PC-3 (cell line): Measurements from ENCODE around the gene FTO.

Experiments
- EZH2phosphoT487 ChIP-seq: fragments of 300-600 bp; sonication (generic); IDR thresholded peaks from 2 replicates; pipeline ENCODE4 v1.6.1; 2018; ENCODE audit warnings: mild to moderate bottlenecking, antibody characterized with exemption, low read length, borderline replicate concordance
- TF ChIP-seq, protein P1 (sequence below): fragments of 300-600 bp; sonication (generic); conservative IDR thresholded peaks from 2 replicates; pipeline ENCODE4 v1.5.1; 2017; ENCODE audit warnings: antibody characterized with exemption, low read depth, mild to moderate bottlenecking, low read length

DNA sequence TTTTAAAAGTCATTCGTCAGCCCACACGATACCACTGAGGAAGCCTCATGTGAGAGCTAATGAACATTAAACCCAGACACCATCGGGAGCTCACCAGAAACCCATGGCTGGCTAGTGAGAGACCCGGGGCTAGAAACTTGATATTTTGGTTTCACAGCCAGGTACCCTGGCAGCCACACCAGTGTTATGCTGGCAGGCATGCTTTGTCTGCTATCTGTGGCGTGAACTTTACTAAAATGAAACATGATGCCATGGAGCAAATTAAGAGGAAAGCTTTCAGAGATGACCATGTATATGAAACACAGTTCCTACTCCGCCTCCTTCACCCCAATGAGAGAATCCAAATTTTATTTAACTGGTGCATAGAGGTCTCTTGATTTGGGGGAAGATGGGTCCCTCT is 291.4 kb downstream of the FTO start:
- TF ChIP-seq, protein P1, sequence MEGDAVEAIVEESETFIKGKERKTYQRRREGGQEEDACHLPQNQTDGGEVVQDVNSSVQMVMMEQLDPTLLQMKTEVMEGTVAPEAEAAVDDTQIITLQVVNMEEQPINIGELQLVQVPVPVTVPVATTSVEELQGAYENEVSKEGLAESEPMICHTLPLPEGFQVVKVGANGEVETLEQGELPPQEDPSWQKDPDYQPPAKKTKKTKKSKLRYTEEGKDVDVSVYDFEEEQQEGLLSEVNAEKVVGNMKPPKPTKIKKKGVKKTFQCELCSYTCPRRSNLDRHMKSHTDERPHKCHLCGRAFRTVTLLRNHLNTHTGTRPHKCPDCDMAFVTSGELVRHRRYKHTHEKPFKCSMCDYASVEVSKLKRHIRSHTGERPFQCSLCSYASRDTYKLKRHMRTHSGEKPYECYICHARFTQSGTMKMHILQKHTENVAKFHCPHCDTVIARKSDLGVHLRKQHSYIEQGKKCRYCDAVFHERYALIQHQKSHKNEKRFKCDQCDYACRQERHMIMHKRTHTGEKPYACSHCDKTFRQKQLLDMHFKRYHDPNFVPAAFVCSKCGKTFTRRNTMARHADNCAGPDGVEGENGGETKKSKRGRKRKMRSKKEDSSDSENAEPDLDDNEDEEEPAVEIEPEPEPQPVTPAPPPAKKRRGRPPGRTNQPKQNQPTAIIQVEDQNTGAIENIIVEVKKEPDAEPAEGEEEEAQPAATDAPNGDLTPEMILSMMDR, result no peak
- no peak for TF ChIP-seq EZH2phosphoT487
